WTC11 (cell line): ENCODE measurements around the gene SIGLEC12. TPM values are rescaled to one million over a fixed set of nuclear protein-coding genes. Genes with fewer than 3 reads are reported as not detected.

Experiments used
- ATAC-seq: fragments of 200-7000 bp; cut with Tn5 transposase; 2 replicates; pipeline ENCODE4 v1.10.0; 2021; ENCODE audit warnings: mild to moderate bottlenecking, moderate library complexity
- CTCF ChIA-PET: fragments of 300-600 bp; sonication (Branson Sonifier 250); formaldehyde crosslinking; loops from one replicate; lab custom pipeline; 2021; ENCODE audit warnings: antibody characterized with exemption; lab: Charles Lee
- POLR2A ChIA-PET: fragments of 350-600 bp; sonication (Branson Sonifier 250); formaldehyde crosslinking; loops from one replicate; lab custom pipeline; 2021; ENCODE audit warnings: antibody characterized with exemption; lab: Charles Lee
- DNase-seq: peaks from one replicate; pipeline ENCODE4 v3.0.0; 2021; ENCODE audit warnings: low spot score
- H3K27ac Mint-ChIP-seq: 2 replicates; pipeline ENCODE4 v1.8.0; 2021; ENCODE audit warnings: mixed read lengths
- H3K27me3 Mint-ChIP-seq: 2 replicates; pipeline ENCODE4 v1.8.0; 2021; ENCODE audit warnings: low read depth, mild to moderate bottlenecking, moderate library complexity, mixed read lengths
- H3K36me3 Mint-ChIP-seq: 2 replicates; pipeline ENCODE4 v1.8.0; 2021; ENCODE audit warnings: mixed read lengths
- H3K4me1 Mint-ChIP-seq: 2 replicates; pipeline ENCODE4 v1.8.0; 2022; ENCODE audit warnings: mixed read lengths
- H3K4me3 Mint-ChIP-seq: 2 replicates; pipeline ENCODE4 v1.8.0; 2021; ENCODE audit warnings: mild to moderate bottlenecking, moderate library complexity, mixed read lengths
- H3K9me3 Mint-ChIP-seq: 2 replicates; pipeline ENCODE4 v1.8.0; 2021; ENCODE audit warnings: mixed read lengths
- CREB1 ChIP-seq: sonication (generic); formaldehyde crosslinking; IDR thresholded peaks from 2 replicates; pipeline ENCODE4 v1.8.0; 2023; ENCODE audit warnings: mild to moderate bottlenecking, missing genetic modification reagents
- FOXP1 ChIP-seq: sonication (generic); formaldehyde crosslinking; IDR thresholded peaks from 2 replicates; pipeline ENCODE4 v1.8.0; 2022; ENCODE audit warnings: missing genetic modification reagents, mild to moderate bottlenecking, moderate library complexity, borderline replicate concordance
- MXD4 ChIP-seq: fragments of 250-450 bp; sonication (Bioruptor Pico); IDR thresholded peaks from 2 replicates; pipeline ENCODE4 v1.8.0; 2021; ENCODE audit warnings: mild to moderate bottlenecking, moderate library complexity, borderline replicate concordance
- NR3C1 ChIP-seq: sonication (generic); formaldehyde crosslinking; conservative IDR thresholded peaks from 2 replicates; pipeline ENCODE4 v1.8.1; 2023; ENCODE audit warnings: low read depth, mild to moderate bottlenecking, missing genetic modification reagents
- SMAD4 ChIP-seq: sonication (generic); formaldehyde crosslinking; IDR thresholded peaks from 2 replicates; pipeline ENCODE4 v1.8.0; 2022; ENCODE audit warnings: mild to moderate bottlenecking, missing genetic modification reagents
- TEAD1 ChIP-seq: sonication (generic); formaldehyde crosslinking; IDR thresholded peaks from 2 replicates; pipeline ENCODE4 v1.8.0; 2022; ENCODE audit warnings: mild to moderate bottlenecking, missing genetic modification reagents
- TEAD4 ChIP-seq: sonication (generic); formaldehyde crosslinking; IDR thresholded peaks from 2 replicates; pipeline ENCODE4 v1.8.0; 2022; ENCODE audit warnings: mild to moderate bottlenecking, missing genetic modification reagents
- ZBTB21 ChIP-seq: sonication (generic); formaldehyde crosslinking; IDR thresholded peaks from 2 replicates; pipeline ENCODE4 v1.8.1; 2023; ENCODE audit warnings: mild to moderate bottlenecking, missing genetic modification reagents, borderline replicate concordance
- ZNF121 ChIP-seq: sonication (generic); formaldehyde crosslinking; IDR thresholded peaks from 2 replicates; pipeline ENCODE4 v1.8.0; 2023; ENCODE audit warnings: missing genetic modification reagents
- ZNF423 ChIP-seq: fragments of 250-450 bp; sonication (Bioruptor Pico); IDR thresholded peaks from 2 replicates; pipeline ENCODE4 v2.1.2; 2022; ENCODE audit warnings: mild to moderate bottlenecking, moderate library complexity
- total RNA-seq: library from RNA; stranded (reverse); gene quantifications from 3 replicates; pipeline ENCODE4 v1.2.3, GENCODE V29; 2021
- TF ChIP-seq, protein P1 (sequence below): fragments of 250-450 bp; sonication (Bioruptor Pico); IDR thresholded peaks from 2 replicates; pipeline ENCODE4 v1.9.0; 2021; ENCODE audit warnings: mild to moderate bottlenecking
- TF ChIP-seq, protein P2 (sequence below): sonication (generic); formaldehyde crosslinking; IDR thresholded peaks from 2 replicates; pipeline ENCODE4 v1.8.1; 2023; ENCODE audit warnings: mild to moderate bottlenecking, missing genetic modification reagents, borderline replicate concordance
- TF ChIP-seq, protein P3 (sequence below): sonication (generic); formaldehyde crosslinking; IDR thresholded peaks from 2 replicates; pipeline ENCODE4 v1.8.0; 2022; ENCODE audit warnings: mild to moderate bottlenecking, missing genetic modification reagents
- TF ChIP-seq, protein P4 (sequence below): sonication (generic); formaldehyde crosslinking; IDR thresholded peaks from 2 replicates; pipeline ENCODE4 v1.8.1; 2023; ENCODE audit warnings: mild to moderate bottlenecking, missing genetic modification reagents
- TF ChIP-seq, protein P5 (sequence below): fragments of 250-450 bp; sonication (Bioruptor Pico); IDR thresholded peaks from 2 replicates; pipeline ENCODE4 v1.9.0; 2021; ENCODE audit warnings: mild to moderate bottlenecking
- TF ChIP-seq, protein P6 (sequence below): sonication (generic); formaldehyde crosslinking; conservative IDR thresholded peaks from 2 replicates; pipeline ENCODE4 v1.8.1; 2023; ENCODE audit warnings: mild to moderate bottlenecking, low read depth, missing genetic modification reagents, moderate library complexity
- TF ChIP-seq, protein P7 (sequence below): sonication (generic); formaldehyde crosslinking; IDR thresholded peaks from 2 replicates; pipeline ENCODE4 v1.8.1; 2022; ENCODE audit warnings: missing genetic modification reagents, borderline replicate concordance
- TF ChIP-seq, protein P8 (sequence below): fragments of 250-450 bp; sonication (Bioruptor Pico); IDR thresholded peaks from 2 replicates; pipeline ENCODE4 v1.8.0; 2021; ENCODE audit warnings: mild to moderate bottlenecking

Gene SIGLEC12
- total RNA-seq, 1 experiment from 2014 or later = not detected

DNA sequence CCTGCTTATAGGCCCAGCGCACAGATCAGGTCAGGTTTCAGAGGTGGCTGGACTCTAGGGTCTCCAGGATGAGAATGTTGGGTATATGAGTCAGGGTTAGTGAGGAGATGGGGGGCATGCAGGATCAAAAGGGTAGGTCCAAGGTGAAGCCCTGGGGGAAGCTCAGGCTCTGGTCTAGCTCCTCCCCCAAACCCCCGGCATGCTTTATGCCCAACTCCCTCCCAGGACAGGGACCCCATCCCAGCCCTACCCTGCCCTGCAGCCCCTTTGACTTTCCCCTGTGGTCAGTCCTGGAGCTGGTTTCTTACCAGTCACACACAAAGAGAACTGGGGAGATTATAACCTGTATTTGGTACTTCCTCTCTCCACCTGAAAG lies 33.1 kb downstream of the SIGLEC12 start (continued):
- TF ChIP-seq, protein P1, sequence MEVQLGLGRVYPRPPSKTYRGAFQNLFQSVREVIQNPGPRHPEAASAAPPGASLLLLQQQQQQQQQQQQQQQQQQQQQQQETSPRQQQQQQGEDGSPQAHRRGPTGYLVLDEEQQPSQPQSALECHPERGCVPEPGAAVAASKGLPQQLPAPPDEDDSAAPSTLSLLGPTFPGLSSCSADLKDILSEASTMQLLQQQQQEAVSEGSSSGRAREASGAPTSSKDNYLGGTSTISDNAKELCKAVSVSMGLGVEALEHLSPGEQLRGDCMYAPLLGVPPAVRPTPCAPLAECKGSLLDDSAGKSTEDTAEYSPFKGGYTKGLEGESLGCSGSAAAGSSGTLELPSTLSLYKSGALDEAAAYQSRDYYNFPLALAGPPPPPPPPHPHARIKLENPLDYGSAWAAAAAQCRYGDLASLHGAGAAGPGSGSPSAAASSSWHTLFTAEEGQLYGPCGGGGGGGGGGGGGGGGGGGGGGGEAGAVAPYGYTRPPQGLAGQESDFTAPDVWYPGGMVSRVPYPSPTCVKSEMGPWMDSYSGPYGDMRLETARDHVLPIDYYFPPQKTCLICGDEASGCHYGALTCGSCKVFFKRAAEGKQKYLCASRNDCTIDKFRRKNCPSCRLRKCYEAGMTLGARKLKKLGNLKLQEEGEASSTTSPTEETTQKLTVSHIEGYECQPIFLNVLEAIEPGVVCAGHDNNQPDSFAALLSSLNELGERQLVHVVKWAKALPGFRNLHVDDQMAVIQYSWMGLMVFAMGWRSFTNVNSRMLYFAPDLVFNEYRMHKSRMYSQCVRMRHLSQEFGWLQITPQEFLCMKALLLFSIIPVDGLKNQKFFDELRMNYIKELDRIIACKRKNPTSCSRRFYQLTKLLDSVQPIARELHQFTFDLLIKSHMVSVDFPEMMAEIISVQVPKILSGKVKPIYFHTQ (CRISPR knock-in tag) = no peak

DNA sequence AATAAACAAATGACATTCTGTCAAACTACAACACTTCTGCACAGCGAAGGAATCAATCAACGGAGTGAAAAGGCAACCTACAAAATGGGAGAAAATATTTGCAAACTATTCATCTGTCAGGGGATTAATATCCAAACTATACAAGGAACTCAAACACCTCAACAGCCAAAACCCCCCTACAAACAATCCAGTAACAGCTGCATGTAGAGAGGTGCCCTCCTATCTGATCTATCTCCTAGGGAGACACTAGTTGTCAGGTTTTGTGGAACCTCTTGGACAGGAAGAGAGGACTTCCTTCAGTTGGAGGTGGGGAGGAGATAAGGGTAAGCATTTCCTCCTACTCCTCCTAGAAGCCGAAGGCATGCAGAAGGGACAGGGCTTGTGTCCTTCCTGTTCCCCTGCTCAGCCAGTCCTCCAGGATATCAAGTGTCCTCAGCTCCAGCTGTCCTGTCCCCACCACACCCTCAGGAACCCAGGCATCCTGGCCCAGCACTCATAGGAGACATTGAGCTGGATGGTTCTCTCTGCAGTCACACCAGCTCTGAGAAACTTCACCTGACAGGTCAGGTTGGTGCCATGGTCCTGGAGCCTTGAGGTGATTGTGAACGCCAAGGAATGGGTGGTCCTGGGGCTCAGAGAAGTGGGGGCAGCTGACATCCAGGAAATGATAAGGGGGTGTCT lies 33.6 kb downstream of the SIGLEC12 start:
- Mint-ChIP-seq H3K4me1 (no peaks in the 10 kb centered on the region), H3K27me3 (peaks cover 65% of the 10 kb centered on the region), H3K9me3 (no peaks in the 10 kb centered on the region)
- ATAC-seq = no peak
- TF ChIP-seq, protein P2, sequence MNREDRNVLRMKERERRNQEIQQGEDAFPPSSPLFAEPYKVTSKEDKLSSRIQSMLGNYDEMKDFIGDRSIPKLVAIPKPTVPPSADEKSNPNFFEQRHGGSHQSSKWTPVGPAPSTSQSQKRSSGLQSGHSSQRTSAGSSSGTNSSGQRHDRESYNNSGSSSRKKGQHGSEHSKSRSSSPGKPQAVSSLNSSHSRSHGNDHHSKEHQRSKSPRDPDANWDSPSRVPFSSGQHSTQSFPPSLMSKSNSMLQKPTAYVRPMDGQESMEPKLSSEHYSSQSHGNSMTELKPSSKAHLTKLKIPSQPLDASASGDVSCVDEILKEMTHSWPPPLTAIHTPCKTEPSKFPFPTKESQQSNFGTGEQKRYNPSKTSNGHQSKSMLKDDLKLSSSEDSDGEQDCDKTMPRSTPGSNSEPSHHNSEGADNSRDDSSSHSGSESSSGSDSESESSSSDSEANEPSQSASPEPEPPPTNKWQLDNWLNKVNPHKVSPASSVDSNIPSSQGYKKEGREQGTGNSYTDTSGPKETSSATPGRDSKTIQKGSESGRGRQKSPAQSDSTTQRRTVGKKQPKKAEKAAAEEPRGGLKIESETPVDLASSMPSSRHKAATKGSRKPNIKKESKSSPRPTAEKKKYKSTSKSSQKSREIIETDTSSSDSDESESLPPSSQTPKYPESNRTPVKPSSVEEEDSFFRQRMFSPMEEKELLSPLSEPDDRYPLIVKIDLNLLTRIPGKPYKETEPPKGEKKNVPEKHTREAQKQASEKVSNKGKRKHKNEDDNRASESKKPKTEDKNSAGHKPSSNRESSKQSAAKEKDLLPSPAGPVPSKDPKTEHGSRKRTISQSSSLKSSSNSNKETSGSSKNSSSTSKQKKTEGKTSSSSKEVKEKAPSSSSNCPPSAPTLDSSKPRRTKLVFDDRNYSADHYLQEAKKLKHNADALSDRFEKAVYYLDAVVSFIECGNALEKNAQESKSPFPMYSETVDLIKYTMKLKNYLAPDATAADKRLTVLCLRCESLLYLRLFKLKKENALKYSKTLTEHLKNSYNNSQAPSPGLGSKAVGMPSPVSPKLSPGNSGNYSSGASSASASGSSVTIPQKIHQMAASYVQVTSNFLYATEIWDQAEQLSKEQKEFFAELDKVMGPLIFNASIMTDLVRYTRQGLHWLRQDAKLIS (CRISPR knock-in tag) = no peak
- TF ChIP-seq ZNF121 (no peak), FOXP1 (CRISPR knock-in tag) (no peak), ZNF423 (CRISPR knock-in tag) (no peak), ZBTB21 (CRISPR knock-in tag) (no peak), MXD4 (CRISPR knock-in tag) (no peak), CREB1 (CRISPR knock-in tag) (no peak), TEAD1 (CRISPR knock-in tag) (no peak), TEAD4 (CRISPR knock-in tag) (no peak), NR3C1 (CRISPR knock-in tag) (no peak), SMAD4 (no peak)
- TF ChIP-seq, protein P3, sequence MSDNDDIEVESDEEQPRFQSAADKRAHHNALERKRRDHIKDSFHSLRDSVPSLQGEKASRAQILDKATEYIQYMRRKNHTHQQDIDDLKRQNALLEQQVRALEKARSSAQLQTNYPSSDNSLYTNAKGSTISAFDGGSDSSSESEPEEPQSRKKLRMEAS (CRISPR knock-in tag) = no peak
- TF ChIP-seq, protein P4, sequence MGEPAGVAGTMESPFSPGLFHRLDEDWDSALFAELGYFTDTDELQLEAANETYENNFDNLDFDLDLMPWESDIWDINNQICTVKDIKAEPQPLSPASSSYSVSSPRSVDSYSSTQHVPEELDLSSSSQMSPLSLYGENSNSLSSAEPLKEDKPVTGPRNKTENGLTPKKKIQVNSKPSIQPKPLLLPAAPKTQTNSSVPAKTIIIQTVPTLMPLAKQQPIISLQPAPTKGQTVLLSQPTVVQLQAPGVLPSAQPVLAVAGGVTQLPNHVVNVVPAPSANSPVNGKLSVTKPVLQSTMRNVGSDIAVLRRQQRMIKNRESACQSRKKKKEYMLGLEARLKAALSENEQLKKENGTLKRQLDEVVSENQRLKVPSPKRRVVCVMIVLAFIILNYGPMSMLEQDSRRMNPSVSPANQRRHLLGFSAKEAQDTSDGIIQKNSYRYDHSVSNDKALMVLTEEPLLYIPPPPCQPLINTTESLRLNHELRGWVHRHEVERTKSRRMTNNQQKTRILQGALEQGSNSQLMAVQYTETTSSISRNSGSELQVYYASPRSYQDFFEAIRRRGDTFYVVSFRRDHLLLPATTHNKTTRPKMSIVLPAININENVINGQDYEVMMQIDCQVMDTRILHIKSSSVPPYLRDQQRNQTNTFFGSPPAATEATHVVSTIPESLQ (CRISPR knock-in tag) = no peak
- TF ChIP-seq, protein P5, sequence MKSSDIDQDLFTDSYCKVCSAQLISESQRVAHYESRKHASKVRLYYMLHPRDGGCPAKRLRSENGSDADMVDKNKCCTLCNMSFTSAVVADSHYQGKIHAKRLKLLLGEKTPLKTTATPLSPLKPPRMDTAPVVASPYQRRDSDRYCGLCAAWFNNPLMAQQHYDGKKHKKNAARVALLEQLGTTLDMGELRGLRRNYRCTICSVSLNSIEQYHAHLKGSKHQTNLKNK (CRISPR knock-in tag) = no peak
- TF ChIP-seq, protein P6, sequence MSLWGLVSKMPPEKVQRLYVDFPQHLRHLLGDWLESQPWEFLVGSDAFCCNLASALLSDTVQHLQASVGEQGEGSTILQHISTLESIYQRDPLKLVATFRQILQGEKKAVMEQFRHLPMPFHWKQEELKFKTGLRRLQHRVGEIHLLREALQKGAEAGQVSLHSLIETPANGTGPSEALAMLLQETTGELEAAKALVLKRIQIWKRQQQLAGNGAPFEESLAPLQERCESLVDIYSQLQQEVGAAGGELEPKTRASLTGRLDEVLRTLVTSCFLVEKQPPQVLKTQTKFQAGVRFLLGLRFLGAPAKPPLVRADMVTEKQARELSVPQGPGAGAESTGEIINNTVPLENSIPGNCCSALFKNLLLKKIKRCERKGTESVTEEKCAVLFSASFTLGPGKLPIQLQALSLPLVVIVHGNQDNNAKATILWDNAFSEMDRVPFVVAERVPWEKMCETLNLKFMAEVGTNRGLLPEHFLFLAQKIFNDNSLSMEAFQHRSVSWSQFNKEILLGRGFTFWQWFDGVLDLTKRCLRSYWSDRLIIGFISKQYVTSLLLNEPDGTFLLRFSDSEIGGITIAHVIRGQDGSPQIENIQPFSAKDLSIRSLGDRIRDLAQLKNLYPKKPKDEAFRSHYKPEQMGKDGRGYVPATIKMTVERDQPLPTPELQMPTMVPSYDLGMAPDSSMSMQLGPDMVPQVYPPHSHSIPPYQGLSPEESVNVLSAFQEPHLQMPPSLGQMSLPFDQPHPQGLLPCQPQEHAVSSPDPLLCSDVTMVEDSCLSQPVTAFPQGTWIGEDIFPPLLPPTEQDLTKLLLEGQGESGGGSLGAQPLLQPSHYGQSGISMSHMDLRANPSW (CRISPR knock-in tag) = no peak
- TF ChIP-seq, protein P7, sequence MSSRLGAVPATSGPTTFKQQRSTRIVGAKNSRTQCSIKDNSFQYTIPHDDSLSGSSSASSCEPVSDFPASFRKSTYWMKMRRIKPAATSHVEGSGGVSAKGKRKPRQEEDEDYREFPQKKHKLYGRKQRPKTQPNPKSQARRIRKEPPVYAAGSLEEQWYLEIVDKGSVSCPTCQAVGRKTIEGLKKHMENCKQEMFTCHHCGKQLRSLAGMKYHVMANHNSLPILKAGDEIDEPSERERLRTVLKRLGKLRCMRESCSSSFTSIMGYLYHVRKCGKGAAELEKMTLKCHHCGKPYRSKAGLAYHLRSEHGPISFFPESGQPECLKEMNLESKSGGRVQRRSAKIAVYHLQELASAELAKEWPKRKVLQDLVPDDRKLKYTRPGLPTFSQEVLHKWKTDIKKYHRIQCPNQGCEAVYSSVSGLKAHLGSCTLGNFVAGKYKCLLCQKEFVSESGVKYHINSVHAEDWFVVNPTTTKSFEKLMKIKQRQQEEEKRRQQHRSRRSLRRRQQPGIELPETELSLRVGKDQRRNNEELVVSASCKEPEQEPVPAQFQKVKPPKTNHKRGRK (CRISPR knock-in tag) = no peak
- TF ChIP-seq, protein P8, sequence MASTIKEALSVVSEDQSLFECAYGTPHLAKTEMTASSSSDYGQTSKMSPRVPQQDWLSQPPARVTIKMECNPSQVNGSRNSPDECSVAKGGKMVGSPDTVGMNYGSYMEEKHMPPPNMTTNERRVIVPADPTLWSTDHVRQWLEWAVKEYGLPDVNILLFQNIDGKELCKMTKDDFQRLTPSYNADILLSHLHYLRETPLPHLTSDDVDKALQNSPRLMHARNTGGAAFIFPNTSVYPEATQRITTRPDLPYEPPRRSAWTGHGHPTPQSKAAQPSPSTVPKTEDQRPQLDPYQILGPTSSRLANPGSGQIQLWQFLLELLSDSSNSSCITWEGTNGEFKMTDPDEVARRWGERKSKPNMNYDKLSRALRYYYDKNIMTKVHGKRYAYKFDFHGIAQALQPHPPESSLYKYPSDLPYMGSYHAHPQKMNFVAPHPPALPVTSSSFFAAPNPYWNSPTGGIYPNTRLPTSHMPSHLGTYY (CRISPR knock-in tag) = no peak
- TF ChIP-seq, all 79 proteins: peak for 0
- POLR2A ChIA-PET = no interaction called here
- no peak for DNase-seq
- Mint-ChIP-seq H3K27ac (no peak overlapping the region), H3K36me3 (no peaks in the 10 kb centered on the region), H3K4me3 (no peak overlapping the region)
- CTCF ChIA-PET = interaction anchor here (0.7 to 1.9 kb wide), 7 partner anchors 46 to 193 kb away, joined by 3 to 8 read pairs (median 6); no protein-coding TSS in a partner anchor
